Suprapubic skin (tissue), 4 donors: ENCODE results near the gene C12orf43. TPM values are rescaled to one million over a fixed set of nuclear protein-coding genes. Genes with fewer than 3 reads are reported as not detected.

ENCODE experiments used
- DNase-seq, 2 donors: peaks; one replicate each; pipeline ENCODE4 v3.0.0-alpha.2; 2019; ENCODE audit warnings: low spot score in 2 of 2
- H3K27ac ChIP-seq: fragments of 200-600 bp; sonication (generic); one replicate; pipeline ENCODE4 v1.5.1; 2019
- H3K27me3 ChIP-seq: fragments of 200-600 bp; sonication (generic); one replicate; pipeline ENCODE4 v1.5.1; 2019
- H3K36me3 ChIP-seq: fragments of 200-600 bp; sonication (generic); one replicate; pipeline ENCODE4 v1.5.1; 2019
- H3K4me1 ChIP-seq: fragments of 200-600 bp; sonication (generic); one replicate; pipeline ENCODE4 v1.5.1; 2019
- H3K4me3 ChIP-seq: fragments of 200-600 bp; sonication (generic); one replicate; pipeline ENCODE4 v1.5.1; 2019; ENCODE audit warnings: mild to moderate bottlenecking
- H3K9me3 ChIP-seq: fragments of 200-600 bp; sonication (generic); one replicate; pipeline ENCODE4 v1.5.1; 2019
- CTCF ChIP-seq, 2 donors: fragments of 200-600 bp in 1 of 2; fragments of 450-650 bp in 1 of 2; sonication (generic) in 1 of 2; IDR thresholded peaks; one replicate each; pipeline ENCODE4 v1.5.1; 2016 to 2019; ENCODE audit warnings: antibody characterized with exemption in 2 of 2, mild to moderate bottlenecking in 1 of 2, moderate library complexity in 1 of 2
- EP300 ChIP-seq: sonication (generic); formaldehyde crosslinking; IDR thresholded peaks from one replicate; pipeline ENCODE4 v1.6.1; 2017; ENCODE audit warnings: antibody characterized with exemption
- POLR2A ChIP-seq, 2 donors: fragments of 450-650 bp; IDR thresholded peaks; one replicate each; pipeline ENCODE4 v1.6.1; 2017; ENCODE audit warnings: antibody characterized with exemption in 2 of 2, mild to moderate bottlenecking in 2 of 2, moderate library complexity in 2 of 2
- POLR2AphosphoS5 ChIP-seq, 3 donors: sonication (generic); formaldehyde crosslinking; IDR thresholded peaks; one replicate each; pipeline ENCODE4 v1.6.1; 2017; ENCODE audit warnings: antibody characterized with exemption in 3 of 3
- WGBS: methylation state at CpG from one replicate; pipeline ENCODE4 v1.1.5; 2018; 5-methylcytosine and 5-hydroxymethylcytosine counted together
- total RNA-seq, 4 donors: library from RNA; depleted of rRNA; stranded (reverse); fragments of >200 nt; gene quantifications; one replicate each; pipeline ENCODE4 v1.1.0, GENCODE V29; 2016

Gene C12orf43
- total RNA-seq, 4 donors from 2014 or later: 5.4 to 14.8 (median 7.1) TPM

GRCh38 chr12:121009741-121010140 is 6.5 kb downstream of the C12orf43 start:
- TF ChIP-seq CTCF (IDR thresholded peaks at IDR 0.05) (peak in 1 of 2 donors; percentile 30), EP300 (no peak)
- no peaks in the 10 kb centered on the region for H3K9me3 ChIP-seq
- DNase-seq: no peak
- WGBS: 57% methylated on average over 9 of the region's 10 CpGs
- no peaks in the 10 kb centered on the region for H3K4me1 ChIP-seq
- H3K27me3 ChIP-seq: no peaks in the 10 kb centered on the region
- H3K4me3 ChIP-seq: no peak overlapping the region
- H3K36me3 ChIP-seq: peaks cover 54% of the 10 kb centered on the region
- H3K27ac ChIP-seq: no peak overlapping the region

- Histone ChIP-seq H3K4me1 (no peaks in the 10 kb centered on the region), H3K4me3 (no peak overlapping the region), H3K9me3 (no peaks in the 10 kb centered on the region), H3K27ac (no peak overlapping the region), H3K27me3 (no peaks in the 10 kb centered on the region), H3K36me3 (peaks cover 66% of the 10 kb centered on the region)
- DNase-seq: no peak
- TF ChIP-seq POLR2A (IDR thresholded peaks at IDR 0.05) (no peak), CTCF (IDR thresholded peaks at IDR 0.05) (no peak), EP300 (no peak), POLR2AphosphoS5 (IDR thresholded peaks at IDR 0.05) (no peak)
- 87% methylated on average over 8 of the region's 8 CpGs for WGBS
Measured at GRCh38 chr12:121008347-121009098, 7.8 kb downstream of the C12orf43 start.

GRCh38 chr12:121005346-121005815 is 10.9 kb downstream of the C12orf43 start:
- TF ChIP-seq EP300: no peak
- TF ChIP-seq POLR2A (IDR thresholded peaks at IDR 0.05): no peak
- TF ChIP-seq CTCF (IDR thresholded peaks at IDR 0.05): peak in 1 of 2 donors; percentile 42
- no peak for DNase-seq

GRCh38 chr12:121004253-121004815 is 12.0 kb downstream of the C12orf43 start:
- Histone ChIP-seq H3K9me3 (no peaks in the 10 kb centered on the region), H3K36me3 (peaks cover 56% of the 10 kb centered on the region), H3K4me1 (no peaks in the 10 kb centered on the region), H3K27me3 (no peaks in the 10 kb centered on the region), H3K27ac (no peak overlapping the region), H3K4me3 (no peak overlapping the region)
- WGBS: 94% methylated on average over 16 of the region's 16 CpGs
- DNase-seq: no peak
- TF ChIP-seq EP300: no peak
- TF ChIP-seq POLR2AphosphoS5 (IDR thresholded peaks at IDR 0.05): no peak
- TF ChIP-seq CTCF (IDR thresholded peaks at IDR 0.05): no peak
- TF ChIP-seq POLR2A (IDR thresholded peaks at IDR 0.05): no peak

More at GRCh38 chr12:121005346-121005815, 10.9 kb downstream of the C12orf43 start:
- H3K4me1 ChIP-seq: no peaks in the 10 kb centered on the region
- no peaks in the 10 kb centered on the region for H3K27me3 ChIP-seq
- WGBS: 78% methylated on average over 7 of the region's 9 CpGs
- H3K27ac ChIP-seq: no peak overlapping the region
- no peaks in the 10 kb centered on the region for H3K9me3 ChIP-seq
- no peak overlapping the region for H3K4me3 ChIP-seq
- H3K36me3 ChIP-seq: peaks cover 67% of the 10 kb centered on the region

GRCh38 chr12:121003650-121004049 is 12.6 kb downstream of the C12orf43 start:
- no peak overlapping the region for H3K27ac ChIP-seq
- no peaks in the 10 kb centered on the region for H3K9me3 ChIP-seq
- WGBS: 85% methylated on average over 4 of the region's 4 CpGs
- H3K4me1 ChIP-seq: no peaks in the 10 kb centered on the region
- H3K36me3 ChIP-seq: peaks cover 50% of the 10 kb centered on the region
- no peak for TF ChIP-seq CTCF (IDR thresholded peaks at IDR 0.05)
- no peak for TF ChIP-seq POLR2A (IDR thresholded peaks at IDR 0.05)
- no peak for TF ChIP-seq POLR2AphosphoS5 (IDR thresholded peaks at IDR 0.05)
- no peak for TF ChIP-seq EP300
- no peak overlapping the region for H3K4me3 ChIP-seq
- no peaks in the 10 kb centered on the region for H3K27me3 ChIP-seq
- no peak for DNase-seq
